ENCODE measurements around the gene PALD1.
A peak's percentile ranks its signal among the peaks of the same experiment; 100 is the strongest.

PALD1 gene

DNA sequence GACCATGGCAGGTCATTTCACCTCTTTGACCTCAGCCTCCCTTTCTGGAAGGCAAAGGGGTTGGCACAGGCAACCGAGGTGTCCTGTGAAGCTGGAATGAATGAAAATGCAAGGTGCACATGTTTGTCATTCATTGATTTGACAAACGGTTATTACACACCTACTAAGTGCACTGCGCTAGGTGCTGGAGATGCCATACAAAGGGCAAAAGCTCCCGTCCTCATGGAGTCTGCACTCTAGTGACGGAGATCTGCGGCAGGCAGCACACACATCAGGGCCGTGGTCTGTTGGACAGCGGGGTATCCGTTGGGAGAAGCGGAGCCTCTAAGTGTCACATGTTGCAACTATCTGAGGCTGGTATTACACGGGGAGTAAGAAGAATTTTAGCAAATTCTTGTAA lies 79.7 kb downstream of the PALD1 start:
- no peak for DNase-seq

- peak; percentile 34 for DNase-seq
These were observed 80.6 kb downstream of the PALD1 start for GRCh38 chr10:70558871-70559810.

DNA sequence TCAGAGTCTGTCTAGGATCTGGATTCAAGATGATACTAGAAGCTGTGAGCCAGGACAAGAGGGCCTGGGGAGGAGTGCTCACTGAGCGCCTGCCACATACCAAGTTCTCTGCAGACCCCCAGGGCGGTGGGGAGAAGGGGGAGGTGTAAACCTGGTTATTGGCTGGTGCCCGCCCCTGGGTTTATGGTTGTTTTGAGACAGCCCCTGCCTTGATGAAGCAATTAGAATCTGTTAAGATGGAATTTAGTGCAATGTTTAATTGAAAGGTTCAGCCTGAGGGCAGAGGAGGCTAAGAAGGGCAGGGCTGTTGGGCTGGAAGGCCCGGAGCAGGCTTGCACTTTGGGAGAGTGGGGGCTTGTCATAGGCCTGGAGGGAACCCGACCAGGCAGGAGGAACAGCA lies 81.3 kb downstream of the PALD1 start:
- no peak for DNase-seq

DNA sequence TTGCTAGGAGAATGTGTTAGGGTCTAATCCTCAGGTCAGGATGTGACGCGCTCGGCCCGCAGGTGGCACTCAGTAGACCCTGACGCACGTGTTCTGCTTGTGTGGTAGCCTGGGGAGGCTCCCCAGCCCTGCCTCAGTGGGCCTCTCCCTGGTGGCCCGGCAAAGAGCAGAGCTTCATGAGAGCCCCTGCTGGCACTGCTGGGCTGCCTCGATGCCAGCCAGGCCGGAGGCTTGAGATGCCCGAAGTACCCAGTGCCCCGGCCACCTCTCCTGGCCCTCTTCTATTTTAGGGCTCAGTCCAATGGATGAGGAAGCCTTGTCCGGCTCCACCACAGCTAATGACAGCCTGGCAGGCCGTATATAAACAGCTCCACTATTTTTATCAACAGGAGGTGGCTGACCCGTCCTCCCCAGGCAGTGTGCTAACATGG lies 82.0 kb downstream of the PALD1 start:
- no peak for DNase-seq

DNA sequence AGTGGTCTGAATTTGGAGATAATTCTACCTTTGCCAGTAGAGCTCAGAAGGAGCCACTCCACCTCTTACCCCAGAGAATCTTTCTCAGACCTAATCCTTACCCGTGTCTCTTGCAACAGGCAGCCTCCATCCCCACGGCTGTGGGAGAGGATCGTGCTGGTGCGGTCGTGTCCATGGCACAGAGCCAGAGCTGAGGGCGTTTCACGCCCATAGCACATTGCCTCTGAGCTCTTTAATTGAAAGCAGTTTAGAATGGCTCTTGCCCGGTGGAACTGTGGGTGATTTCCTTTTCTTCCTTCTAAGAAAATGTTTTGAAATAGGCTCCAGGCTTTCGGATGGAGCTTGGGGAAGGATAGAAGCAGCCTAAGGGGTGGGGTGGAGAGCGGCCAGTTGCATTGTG lies 82.5 kb downstream of the PALD1 start:
- no peak for DNase-seq

- no peak for DNase-seq
These were observed 83.0 kb downstream of the PALD1 start for GRCh38 chr10:70561558-70561957.

GRCh38 chr10:70562036-70562755 lies 83.6 kb downstream of the PALD1 start:
- DNase-seq, result no peak

GRCh38 chr10:70563230-70563629 lies 84.7 kb downstream of the PALD1 start:
- no peak for DNase-seq

DNA sequence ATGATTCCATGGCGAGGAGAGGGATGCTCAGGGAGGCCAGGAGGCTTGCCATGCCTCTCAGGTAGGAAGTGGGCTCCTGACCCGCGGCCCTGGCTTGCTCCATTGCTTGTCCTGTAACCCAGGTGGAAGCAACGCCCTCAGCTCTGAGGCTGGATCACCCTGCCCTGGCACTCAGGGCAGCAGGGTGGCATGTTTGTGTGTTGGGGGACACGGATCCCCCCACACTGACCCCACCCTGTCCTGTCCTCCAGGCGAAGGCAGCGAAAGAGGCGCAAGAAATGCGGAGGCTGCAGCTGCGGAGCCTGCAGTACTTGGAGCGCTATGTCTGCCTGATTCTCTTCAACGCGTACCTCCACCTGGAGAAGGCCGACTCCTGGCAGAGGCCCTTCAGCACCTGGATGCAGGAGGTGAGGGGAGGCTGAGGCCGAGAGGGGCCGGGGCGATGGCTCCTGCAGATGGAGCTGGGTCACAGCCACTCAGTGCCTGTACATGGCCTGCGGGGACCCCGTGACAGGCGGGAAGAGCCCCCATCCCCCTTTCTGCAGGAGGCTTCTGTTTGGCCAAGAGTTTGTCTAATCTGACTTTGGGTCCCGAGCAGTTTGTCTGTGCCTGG lies 85.7 kb downstream of the PALD1 start:
- DNase-seq, result no peak

- DNase-seq, result no peak
These were observed 86.4 kb downstream of the PALD1 start for GRCh38 chr10:70564901-70565351.

GRCh38 chr10:70565556-70566514 lies 87.3 kb downstream of the PALD1 start:
- no peak for DNase-seq

GRCh38 chr10:70566515-70567290 lies 88.1 kb downstream of the PALD1 start:
- DNase-seq, result no peak

DNA sequence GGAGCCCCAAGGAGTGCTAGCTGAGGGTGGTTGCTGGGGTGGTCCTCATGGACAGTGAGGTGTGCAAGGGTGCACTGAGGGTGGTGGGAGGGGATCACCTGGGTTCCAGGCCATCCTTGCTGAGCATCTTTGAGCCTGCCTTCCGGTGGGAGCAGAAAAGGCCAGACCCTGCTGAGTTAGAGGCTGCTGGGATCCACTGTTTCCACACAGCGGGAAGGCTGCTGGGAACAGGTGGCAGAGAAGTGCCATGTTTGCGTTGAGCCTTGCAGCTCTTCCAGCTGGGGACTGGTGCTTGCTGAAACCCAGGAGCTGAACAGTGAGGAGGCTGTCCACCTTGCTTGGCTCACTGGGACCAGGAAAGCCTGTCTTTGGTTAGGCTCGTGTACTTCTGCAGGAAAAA lies 89.0 kb downstream of the PALD1 start:
- no peak for DNase-seq

DNA sequence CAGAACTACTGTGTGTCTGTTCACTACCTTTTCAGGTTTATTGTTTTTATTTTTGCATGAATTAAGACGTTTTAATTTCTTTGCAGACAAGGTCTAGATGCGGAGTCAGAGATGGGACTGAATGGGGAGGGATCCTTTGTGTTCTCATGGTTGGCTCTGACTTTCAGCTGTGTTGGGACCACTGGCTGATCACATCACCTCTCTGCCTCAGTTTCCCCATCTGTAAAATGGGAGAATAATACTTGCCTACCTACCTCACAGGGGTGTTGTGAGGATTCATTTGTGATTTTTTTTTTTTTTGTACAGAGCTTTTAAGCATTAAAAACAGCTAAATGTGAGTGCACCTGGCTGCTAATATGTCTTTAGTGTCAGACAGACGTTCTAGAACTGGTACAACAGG lies 89.5 kb downstream of the PALD1 start:
- DNase-seq, result no peak

DNA sequence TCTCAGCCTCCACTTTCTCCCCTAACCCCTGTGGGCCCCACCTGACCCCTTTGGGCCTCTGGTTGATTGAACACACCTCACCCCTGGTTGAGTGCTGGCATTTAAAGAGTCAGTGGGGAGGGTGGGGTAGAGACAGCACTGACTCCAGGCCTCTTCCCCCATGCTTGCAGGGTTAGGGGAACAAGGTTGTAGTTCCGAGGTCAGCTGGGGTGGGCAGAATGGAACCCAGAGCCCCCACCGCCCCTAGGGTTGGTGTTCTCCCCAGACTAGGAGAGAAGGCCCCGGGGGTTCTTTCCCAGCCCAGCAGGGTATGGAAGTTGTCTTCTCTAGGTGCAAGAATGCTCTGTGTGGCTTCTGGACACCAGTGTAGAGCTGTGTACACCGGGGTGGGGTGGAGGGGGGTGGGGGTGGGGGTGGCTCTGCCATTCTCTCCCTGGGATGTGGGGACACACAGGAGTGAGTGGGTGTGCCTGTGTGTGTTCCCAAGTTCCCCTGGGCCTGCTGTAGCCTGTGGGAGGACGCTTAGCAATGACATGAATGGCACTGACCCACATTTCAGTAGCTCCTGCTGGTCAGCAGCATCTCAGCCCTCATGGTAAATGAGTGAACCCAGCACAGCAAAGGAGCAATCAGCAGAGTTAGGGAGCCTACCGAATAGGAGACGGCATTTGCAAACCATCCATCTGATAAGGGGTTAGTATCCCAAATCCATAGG lies 90.4 kb downstream of the PALD1 start:
- no peak for DNase-seq

DNA sequence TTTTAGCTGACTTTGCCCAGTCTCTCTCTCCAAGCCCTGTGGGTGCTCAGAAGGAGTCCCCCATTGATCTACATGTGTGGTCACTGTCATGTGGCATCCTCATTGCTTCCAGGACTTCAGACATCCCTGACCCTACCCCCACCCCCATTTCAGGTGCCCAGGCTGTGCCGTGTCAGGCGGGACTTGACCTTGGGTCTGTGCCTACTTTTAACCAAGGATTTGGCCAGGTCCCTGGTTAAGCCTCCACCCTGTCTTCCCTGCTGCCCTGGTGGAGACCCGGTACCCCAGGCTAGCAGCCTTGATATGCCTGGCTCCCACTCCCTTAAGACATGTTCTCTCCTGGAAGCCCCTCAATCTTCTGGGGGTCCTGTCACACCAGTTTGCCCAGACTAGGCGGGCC lies 92.7 kb downstream of the PALD1 start:
- no peak for DNase-seq

GRCh38 chr10:70571636-70572439 lies 93.3 kb downstream of the PALD1 start:
- no peak for DNase-seq

DNA sequence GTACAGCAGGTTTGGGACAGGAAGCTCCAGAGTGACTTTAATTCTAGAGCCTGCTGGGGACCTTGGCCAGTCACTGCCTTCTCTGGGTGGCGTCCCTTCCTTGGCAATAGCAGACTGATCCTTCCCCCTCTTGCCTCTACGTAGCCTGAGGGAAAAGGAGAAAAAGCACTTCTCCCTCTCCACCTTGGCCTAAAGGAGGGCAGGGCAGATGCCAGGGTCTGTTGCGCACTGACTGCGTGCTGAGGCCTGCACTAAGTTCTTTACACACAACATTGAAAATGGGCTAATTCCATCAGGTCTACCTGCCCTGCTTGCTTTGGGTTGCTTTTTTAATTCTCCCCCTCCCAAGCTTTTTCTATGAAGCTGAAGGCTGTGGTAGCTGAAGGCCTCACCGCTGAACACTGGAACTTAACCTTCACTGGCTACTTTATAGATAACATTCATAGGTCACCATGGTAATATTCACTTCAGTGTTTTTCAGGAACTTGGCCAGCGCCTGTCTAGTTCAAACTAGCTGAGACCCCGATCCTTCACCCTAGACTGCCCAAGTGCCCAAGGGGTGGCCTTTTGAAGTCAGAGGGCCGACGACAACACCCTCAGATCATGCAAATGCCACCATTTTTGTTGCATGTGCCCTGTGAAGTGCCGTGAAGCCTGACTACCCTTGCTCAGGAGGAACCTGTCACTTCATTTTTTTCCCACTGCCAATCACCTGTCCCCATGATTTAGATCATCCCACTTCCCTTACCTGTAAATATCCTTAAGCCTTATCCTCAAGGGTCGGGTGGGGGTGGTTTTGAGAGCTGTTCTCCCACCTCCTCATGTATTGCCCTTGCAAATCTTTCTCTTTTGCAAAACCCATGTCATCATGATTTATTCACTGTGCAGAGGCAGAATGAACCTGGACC lies 95.3 kb downstream of the PALD1 start:
- no peak for DNase-seq

DNA sequence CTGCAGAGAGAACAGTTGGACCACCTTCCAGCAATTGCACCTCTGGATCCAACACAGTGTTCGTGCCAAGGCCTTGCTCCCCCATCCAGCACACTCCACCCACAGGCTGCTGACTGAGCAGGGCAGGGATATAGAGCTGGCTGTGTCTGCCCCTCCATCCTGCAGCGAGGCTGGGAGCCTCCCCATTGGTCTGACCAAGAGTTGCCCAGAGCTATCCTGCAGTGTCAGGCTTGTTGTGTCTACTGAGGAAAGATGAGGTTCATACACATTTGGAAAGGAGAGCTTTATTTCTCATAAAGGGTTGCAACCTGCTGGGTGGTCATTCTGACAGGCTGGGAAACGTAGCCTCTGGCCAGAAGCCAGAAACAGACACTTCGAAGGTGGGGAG lies 96.9 kb downstream of the PALD1 start:
- no peak for DNase-seq

Data from HCEC 1CT (cell line).